ENCODE data around the gene ZBTB25. TPM values are rescaled to one million over a fixed set of nuclear protein-coding genes. Genes with fewer than 3 reads are reported as not detected.
A peak's percentile ranks its signal among the peaks of the same experiment; 100 is the strongest.

The ZBTB25 gene
- polyA plus RNA-seq, 1 of the 3 experiments (the other 2 are of a cell fraction), result 4.5 TPM

DNA sequence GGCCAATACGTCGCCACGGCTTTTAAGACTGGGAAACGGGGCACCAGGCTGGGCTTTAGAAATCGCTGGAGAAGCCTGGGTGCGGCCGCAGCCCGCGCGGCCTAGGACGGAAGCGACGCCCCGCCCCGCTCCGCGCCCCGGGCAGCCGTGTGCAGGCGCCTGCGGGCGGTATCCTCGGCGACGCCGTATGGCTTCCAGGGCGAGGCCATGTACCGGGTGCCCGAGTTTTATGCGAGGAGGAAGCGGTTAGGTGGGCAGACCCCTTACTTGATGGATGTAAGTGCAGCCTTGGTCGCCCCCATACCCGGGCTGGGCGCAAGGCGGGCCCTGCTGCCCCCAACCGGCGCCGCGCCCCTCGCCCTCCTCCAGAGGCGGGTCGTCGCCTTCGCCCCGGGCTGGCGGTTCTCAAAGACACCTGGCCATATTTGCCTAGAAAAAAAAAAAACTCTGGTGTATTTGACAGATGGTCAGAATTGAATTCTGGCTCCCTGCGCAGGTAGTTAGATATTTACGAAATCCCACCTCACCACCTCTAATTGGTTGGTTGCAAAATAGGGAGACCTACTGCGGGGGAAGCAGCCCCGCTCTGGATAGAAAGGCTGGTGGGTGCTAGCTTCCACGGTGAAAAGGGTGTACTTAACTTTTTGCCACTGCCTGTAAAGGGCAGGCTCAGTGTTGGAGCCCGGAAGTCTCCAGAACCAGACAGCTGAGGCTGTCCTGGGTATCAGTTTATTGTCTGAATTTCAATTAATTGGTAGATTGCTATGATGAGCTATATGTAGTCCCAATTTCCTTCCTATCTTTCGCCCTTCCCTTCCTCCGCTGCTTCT lies 46.4 kb upstream of the ZBTB25 start, which contains the start of gene PPP1R36:
Gene PPP1R36, plus strand, starts transcription at position 171 of the 830 bp plus-strand sequence. Its CDS starts 37 bp downstream, at position 208.
- Histone ChIP-seq H2AFZ (ENCODE audit: low read depth) (no peak within 1 kb of the TSS), H3K9me3 (no peaks in the 10 kb centered on the region), H3K4me2 (no peak within 1 kb of the TSS), H3F3A (replicated peaks; ENCODE audit: insufficient read depth) (no peaks in the 10 kb centered on the region), H3K36me3 (replicated peaks in 1 of 2; ENCODE audit: control insufficient read depth in 1 of 2, insufficient read depth in 2 of 2, low read length in 1 of 2) (no peaks in the 10 kb centered on the region), H3K9ac (no peak within 1 kb of the TSS), H3K79me2 (ENCODE audit: insufficient read depth) (no peaks in the 10 kb centered on the region), H3K27me3 (ENCODE audit: insufficient read depth) (no peaks in the 10 kb centered on the region), H3K4me3 (ENCODE audit: low read depth in 2 of 2, low read length in 1 of 2) (no peak within 1 kb of the TSS), H3K27ac (ENCODE audit: low read depth in 2 of 2, low read length in 1 of 2) (no peak within 1 kb of the TSS), H4K20me1 (ENCODE audit: insufficient read depth) (no peaks in the 10 kb centered on the region), H3K9me2 (no peaks in the 10 kb centered on the region), H3K4me1 (ENCODE audit: control insufficient read depth in 1 of 2, insufficient read depth in 2 of 2, low read depth in 1 of 2, low read length in 1 of 2) (no peaks in the 10 kb centered on the region)
- TF ChIP-seq GATA2 (CRISPR knock-in tag; IDR thresholded peaks at IDR 0.05), result no peak
- TF ChIP-seq RAD21 (IDR thresholded peaks at IDR 0.05; ENCODE audit: low read length), result no peak
- TF ChIP-seq, protein P1, sequence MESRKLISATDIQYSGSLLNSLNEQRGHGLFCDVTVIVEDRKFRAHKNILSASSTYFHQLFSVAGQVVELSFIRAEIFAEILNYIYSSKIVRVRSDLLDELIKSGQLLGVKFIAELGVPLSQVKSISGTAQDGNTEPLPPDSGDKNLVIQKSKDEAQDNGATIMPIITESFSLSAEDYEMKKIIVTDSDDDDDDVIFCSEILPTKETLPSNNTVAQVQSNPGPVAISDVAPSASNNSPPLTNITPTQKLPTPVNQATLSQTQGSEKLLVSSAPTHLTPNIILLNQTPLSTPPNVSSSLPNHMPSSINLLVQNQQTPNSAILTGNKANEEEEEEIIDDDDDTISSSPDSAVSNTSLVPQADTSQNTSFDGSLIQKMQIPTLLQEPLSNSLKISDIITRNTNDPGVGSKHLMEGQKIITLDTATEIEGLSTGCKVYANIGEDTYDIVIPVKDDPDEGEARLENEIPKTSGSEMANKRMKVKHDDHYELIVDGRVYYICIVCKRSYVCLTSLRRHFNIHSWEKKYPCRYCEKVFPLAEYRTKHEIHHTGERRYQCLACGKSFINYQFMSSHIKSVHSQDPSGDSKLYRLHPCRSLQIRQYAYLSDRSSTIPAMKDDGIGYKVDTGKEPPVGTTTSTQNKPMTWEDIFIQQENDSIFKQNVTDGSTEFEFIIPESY (IDR thresholded peaks at IDR 0.05; ENCODE audit: borderline replicate concordance, low read depth), result no peak
- TF ChIP-seq, protein P2, sequence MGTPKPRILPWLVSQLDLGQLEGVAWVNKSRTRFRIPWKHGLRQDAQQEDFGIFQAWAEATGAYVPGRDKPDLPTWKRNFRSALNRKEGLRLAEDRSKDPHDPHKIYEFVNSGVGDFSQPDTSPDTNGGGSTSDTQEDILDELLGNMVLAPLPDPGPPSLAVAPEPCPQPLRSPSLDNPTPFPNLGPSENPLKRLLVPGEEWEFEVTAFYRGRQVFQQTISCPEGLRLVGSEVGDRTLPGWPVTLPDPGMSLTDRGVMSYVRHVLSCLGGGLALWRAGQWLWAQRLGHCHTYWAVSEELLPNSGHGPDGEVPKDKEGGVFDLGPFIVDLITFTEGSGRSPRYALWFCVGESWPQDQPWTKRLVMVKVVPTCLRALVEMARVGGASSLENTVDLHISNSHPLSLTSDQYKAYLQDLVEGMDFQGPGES (IDR thresholded peaks at IDR 0.05; ENCODE audit: low read depth, low read length), result no peak
- TF ChIP-seq NFIC (IDR thresholded peaks at IDR 0.05; ENCODE audit: borderline replicate concordance), result no peak
- TF ChIP-seq SIN3A (IDR thresholded peaks at IDR 0.05; ENCODE audit: borderline replicate concordance, low read depth, low read length), result no peak
- no peak for TF ChIP-seq SMC3 (IDR thresholded peaks at IDR 0.05; ENCODE audit: low read depth, low read length)
- TF ChIP-seq, protein P3, sequence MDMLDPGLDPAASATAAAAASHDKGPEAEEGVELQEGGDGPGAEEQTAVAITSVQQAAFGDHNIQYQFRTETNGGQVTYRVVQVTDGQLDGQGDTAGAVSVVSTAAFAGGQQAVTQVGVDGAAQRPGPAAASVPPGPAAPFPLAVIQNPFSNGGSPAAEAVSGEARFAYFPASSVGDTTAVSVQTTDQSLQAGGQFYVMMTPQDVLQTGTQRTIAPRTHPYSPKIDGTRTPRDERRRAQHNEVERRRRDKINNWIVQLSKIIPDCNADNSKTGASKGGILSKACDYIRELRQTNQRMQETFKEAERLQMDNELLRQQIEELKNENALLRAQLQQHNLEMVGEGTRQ (IDR thresholded peaks at IDR 0.05; ENCODE audit: borderline replicate concordance, low read depth, low read length), result no peak
- no peak for TF ChIP-seq NRF1 (IDR thresholded peaks at IDR 0.05; ENCODE audit: low read depth, low read length)
- TF ChIP-seq GABPA (IDR thresholded peaks at IDR 0.05; ENCODE audit: low read depth), result no peak
- no peak for TF ChIP-seq RXRA (IDR thresholded peaks at IDR 0.05; ENCODE audit: borderline replicate concordance, low read depth)
- TF ChIP-seq, protein P4, sequence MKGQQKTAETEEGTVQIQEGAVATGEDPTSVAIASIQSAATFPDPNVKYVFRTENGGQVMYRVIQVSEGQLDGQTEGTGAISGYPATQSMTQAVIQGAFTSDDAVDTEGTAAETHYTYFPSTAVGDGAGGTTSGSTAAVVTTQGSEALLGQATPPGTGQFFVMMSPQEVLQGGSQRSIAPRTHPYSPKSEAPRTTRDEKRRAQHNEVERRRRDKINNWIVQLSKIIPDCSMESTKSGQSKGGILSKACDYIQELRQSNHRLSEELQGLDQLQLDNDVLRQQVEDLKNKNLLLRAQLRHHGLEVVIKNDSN (IDR thresholded peaks at IDR 0.05; ENCODE audit: borderline replicate concordance, low read depth), result no peak
- TF ChIP-seq, protein P5, sequence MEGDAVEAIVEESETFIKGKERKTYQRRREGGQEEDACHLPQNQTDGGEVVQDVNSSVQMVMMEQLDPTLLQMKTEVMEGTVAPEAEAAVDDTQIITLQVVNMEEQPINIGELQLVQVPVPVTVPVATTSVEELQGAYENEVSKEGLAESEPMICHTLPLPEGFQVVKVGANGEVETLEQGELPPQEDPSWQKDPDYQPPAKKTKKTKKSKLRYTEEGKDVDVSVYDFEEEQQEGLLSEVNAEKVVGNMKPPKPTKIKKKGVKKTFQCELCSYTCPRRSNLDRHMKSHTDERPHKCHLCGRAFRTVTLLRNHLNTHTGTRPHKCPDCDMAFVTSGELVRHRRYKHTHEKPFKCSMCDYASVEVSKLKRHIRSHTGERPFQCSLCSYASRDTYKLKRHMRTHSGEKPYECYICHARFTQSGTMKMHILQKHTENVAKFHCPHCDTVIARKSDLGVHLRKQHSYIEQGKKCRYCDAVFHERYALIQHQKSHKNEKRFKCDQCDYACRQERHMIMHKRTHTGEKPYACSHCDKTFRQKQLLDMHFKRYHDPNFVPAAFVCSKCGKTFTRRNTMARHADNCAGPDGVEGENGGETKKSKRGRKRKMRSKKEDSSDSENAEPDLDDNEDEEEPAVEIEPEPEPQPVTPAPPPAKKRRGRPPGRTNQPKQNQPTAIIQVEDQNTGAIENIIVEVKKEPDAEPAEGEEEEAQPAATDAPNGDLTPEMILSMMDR (IDR thresholded peaks at IDR 0.05), result no peak
- no peak for TF ChIP-seq CHD2 (IDR thresholded peaks at IDR 0.05; ENCODE audit: low read length, partially characterized antibody)
- TF ChIP-seq TEAD4 (IDR thresholded peaks at IDR 0.05; ENCODE audit: borderline replicate concordance, insufficient read depth), result no peak
- no peak for TF ChIP-seq FOXM1 (IDR thresholded peaks at IDR 0.05; ENCODE audit: low read depth)
- no peak for TF ChIP-seq FOXJ3 (CRISPR knock-in tag; IDR thresholded peaks at IDR 0.05)
- TF ChIP-seq RFX5 (IDR thresholded peaks at IDR 0.05; ENCODE audit: low read length), result no peak
- TF ChIP-seq, protein P6, sequence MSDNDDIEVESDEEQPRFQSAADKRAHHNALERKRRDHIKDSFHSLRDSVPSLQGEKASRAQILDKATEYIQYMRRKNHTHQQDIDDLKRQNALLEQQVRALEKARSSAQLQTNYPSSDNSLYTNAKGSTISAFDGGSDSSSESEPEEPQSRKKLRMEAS (IDR thresholded peaks at IDR 0.05; ENCODE audit: low read depth), result no peak
- peak; percentile 71 for DNase-seq
- POLR2A ChIA-PET, result interaction anchor here (1.2 kb wide), 1 partner anchor 10 kb away, joined by 4 read pairs; the partner anchor contains the start of gene HSPA2
- 71% methylated on average over 38 of the region's 54 CpGs for WGBS (ENCODE audit: low lambda C conversion rate)
- CTCF ChIA-PET, result interaction anchor here (0.6 to 2.0 kb wide), 5 partner anchors 7 to 764 kb away, joined by 3 to 7 read pairs (median 3); partner anchors contain the start of gene HSPA2

Measured in SK-N-SH (cell line).